ENCODE results near the gene KYAT1. TPM values are rescaled to one million over a fixed set of nuclear protein-coding genes. Genes with fewer than 3 reads are reported as not detected.
A peak's percentile ranks its signal among the peaks of the same experiment; 100 is the strongest.

KYAT1 gene
- total RNA-seq, 1 experiment from 2014 or later: 14.6 TPM

DNA sequence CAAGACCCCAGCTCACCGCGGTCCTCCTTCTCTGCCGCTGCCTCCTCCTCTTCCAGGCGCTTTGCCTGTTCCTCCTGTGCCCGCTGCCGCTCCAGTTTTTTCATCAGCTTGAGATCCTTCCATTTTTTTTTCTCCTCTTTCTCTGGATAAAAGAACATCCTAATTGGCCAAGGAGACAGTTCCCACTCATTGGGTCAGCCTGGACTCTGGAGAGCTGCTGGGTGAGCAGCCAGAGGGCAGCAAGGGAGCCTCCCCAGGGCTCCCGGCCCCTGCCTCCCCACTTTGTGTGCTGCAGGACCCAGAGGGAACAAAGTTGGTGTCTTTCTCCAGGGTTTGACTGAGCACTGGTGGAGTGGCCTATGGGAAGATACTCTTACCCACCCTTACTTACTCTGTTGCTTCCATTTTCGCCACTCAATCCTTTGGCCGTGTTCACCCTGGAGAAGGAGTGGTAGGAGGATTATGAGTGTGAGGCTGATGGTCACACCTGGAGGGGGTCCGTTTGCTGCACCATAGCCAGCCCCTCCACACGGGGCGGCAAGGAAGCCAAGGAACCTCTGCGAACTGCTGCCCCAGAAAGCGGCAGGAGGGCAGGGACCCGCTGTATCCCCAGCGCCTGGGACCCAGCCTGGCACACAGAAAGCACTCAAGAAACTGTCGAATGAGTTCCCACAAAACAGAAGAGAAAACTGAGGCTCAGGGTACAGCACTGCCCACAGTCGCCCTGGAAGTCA is 52.9 kb downstream of the KYAT1 start:
- Histone ChIP-seq H4K8ac (replicated peaks; ENCODE audit: insufficient read length, low read depth, low read length) (no peak overlapping the region), H2BK12ac (ENCODE audit: insufficient read length, low read depth, low read length) (no peak overlapping the region), H3K79me1 (ENCODE audit: insufficient read depth, low read depth, low read length, poor library complexity, severe bottlenecking) (peaks cover 8% of the 10 kb centered on the region), H4K20me1 (ENCODE audit: control insufficient read depth, insufficient read depth, insufficient read length) (no peaks in the 10 kb centered on the region), H3K9ac (ENCODE audit: extremely low read depth, insufficient read length, low read length) (peak overlapping the region; percentile 79), H3K27me3 (ENCODE audit: insufficient read depth, low read length) (no peaks in the 10 kb centered on the region), H3K56ac (ENCODE audit: insufficient read length, low read depth, low read length) (no peak overlapping the region), H4K91ac (ENCODE audit: insufficient read length, low read depth, low read length) (no peak overlapping the region), H2BK20ac (ENCODE audit: low read depth, low read length, poor library complexity, severe bottlenecking) (no peak overlapping the region), H3K4me2 (ENCODE audit: insufficient read depth, insufficient read length, low read length) (peak overlapping the region; percentile 91), H4K5ac (ENCODE audit: insufficient read length, low read depth, low read length) (no peak overlapping the region), H3K18ac (ENCODE audit: insufficient read length, low read depth, low read length) (no peak overlapping the region), H3K4ac (ENCODE audit: low read depth, low read length) (no peak overlapping the region), H3K27ac (ENCODE audit: insufficient read length, low read depth, low read length) (no peak overlapping the region), H2AK5ac (ENCODE audit: insufficient read length, low read length) (no peak overlapping the region), H3K9me3 (ENCODE audit: control insufficient read depth, low read depth, low read length) (no peaks in the 10 kb centered on the region), H2AFZ (ENCODE audit: low read length) (no peak overlapping the region), H2BK5ac (ENCODE audit: insufficient read length, low read length) (no peak overlapping the region), H3K4me1 (ENCODE audit: insufficient read depth, low read length) (no peaks in the 10 kb centered on the region), H3K23ac (ENCODE audit: insufficient read length, low read depth, low read length) (no peak overlapping the region), H2BK120ac (ENCODE audit: low read depth, low read length, poor library complexity, severe bottlenecking) (no peak overlapping the region), H3K23me2 (ENCODE audit: insufficient read length, low read depth, low read length, poor library complexity, severe bottlenecking) (peaks cover 8% of the 10 kb centered on the region), H3K79me2 (ENCODE audit: insufficient read depth, low read length) (peaks cover 3% of the 10 kb centered on the region; the same call in 1 of the 2 replicates), H3T11ph (ENCODE audit: low read length) (no peak overlapping the region), H3K14ac (ENCODE audit: insufficient read depth, low read length) (peak overlapping the region; percentile 70; the same call in 1 of the 2 replicates), H2BK15ac (ENCODE audit: low read depth, low read length) (no peak overlapping the region)
- no peak for TF ChIP-seq CTCF (conservative IDR thresholded peaks at IDR 0.05)
- H3K36me3 Mint-ChIP-seq (ENCODE audit: insufficient read depth in 1 of 3, low read depth in 3 of 3): peaks cover 38 to 62% (median 56%) of the 10 kb centered on the region in 3 experiments; a peak in 6 of 7 replicates
- H3K27ac Mint-ChIP-seq: peak overlapping the region; percentile 43 to 96 (median 89); a peak in 5 of 7 replicates
- WGBS (ENCODE audit: extremely low coverage, insufficient read length, low lambda C conversion rate): no CpG with 5 or more reads among the region's 18 CpGs
- DNase-seq: no peak
- H3K4me1 Mint-ChIP-seq: peaks cover 6 to 10% of the 10 kb centered on the region in 2 experiments
- no peaks in the 10 kb centered on the region for H3K9me3 Mint-ChIP-seq
- H3K27me3 Mint-ChIP-seq (ENCODE audit: low read depth): no peaks in the 10 kb centered on the region
- H3K4me3 Mint-ChIP-seq: peak overlapping the region; percentile 90 to 93
